NOMO-1 treated with dmso at 0.1 percent for 144 hours (cell line): ENCODE measurements around the gene ACTR3.
"Not testable (repeated sequence)": the region's sequence is repeated elsewhere in the genome, so short reads cannot be mapped to it uniquely, and the experiment has no call there.

ENCODE experiments used
- DNase-seq: peaks from one replicate; lab custom pipeline; 2025; ENCODE audit not compliant: unreplicated experiment; lab: John Stamatoyannopoulos, UW

The ACTR3 gene

DNA sequence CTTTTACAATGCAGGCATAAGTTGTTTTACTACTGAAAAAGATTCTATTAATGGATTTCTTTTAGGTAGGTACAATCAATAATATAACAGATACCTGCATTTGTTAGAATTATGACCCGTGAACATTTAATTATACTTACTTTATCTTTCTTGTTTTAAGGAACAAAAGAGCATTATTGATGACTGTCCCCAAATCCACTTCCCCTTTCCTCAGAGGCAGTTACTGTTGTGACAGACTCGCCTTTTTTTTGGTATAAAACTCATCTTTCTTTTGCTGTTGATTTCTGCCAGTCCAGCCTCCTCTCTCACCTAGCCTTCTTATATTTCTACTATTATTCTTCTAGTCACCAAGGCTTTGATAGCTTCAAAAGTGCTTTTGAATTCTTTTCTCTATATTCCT lies 12.1 kb downstream of the ACTR3 start:
- peak; percentile 86 for DNase-seq

DNA sequence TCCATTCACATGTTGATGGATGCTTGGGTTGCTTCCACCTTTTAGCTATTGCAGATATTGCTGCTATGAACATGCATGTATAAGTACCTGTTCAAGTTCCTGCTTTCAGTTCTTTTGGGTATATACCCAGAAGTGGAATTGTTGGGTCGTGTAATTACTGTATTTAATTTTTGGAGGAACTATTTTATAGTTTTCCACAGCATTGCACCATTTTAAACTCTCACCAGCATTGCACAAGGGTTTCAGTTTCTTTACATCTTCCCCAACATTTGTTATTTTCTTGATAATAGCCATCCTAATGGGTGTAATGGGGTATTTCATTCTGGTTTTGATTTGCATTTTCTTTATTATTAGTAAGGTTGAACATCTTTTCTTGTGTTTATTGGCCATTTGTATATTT lies 16.0 kb downstream of the ACTR3 start:
- no peak for DNase-seq

DNA sequence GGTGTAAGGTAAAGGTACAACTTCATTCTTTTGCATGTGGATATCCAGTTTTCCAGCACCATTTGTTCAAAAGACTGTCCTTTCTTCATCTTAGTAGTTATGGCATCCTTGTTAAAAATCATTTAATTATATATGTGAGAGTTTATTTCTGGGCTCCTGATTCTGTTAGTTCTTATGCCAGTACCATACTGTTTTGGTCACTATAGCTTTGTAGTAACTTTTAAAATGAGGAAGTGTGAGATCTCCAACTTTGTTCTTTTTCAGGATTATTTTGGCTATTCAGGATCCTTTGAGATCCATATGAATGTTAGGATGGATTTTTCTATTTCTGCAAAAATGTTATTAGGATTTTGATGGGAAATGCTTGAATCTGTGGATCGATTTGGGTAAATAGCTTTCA lies 16.8 kb downstream of the ACTR3 start:
- no peak for DNase-seq

DNA sequence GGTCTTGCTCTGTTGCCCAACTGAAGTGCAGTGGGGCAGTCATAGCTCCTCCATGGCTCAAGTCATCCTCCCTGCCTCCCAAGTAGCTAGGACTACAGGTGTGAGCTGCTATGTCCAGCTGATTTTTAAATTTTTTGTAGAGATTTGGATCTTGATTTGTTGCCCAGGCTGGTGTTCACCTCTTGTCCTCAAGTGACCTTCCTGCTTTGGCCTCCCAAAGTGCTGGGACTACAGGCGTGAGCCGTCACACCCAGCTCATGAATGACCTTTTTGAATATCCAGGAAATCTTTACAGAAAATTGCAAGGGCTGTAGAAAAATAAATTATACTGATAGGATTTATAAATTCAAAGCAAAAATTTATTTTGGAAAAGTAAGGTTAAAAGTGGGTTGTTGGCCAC lies 17.4 kb downstream of the ACTR3 start:
- no peak for DNase-seq

DNA sequence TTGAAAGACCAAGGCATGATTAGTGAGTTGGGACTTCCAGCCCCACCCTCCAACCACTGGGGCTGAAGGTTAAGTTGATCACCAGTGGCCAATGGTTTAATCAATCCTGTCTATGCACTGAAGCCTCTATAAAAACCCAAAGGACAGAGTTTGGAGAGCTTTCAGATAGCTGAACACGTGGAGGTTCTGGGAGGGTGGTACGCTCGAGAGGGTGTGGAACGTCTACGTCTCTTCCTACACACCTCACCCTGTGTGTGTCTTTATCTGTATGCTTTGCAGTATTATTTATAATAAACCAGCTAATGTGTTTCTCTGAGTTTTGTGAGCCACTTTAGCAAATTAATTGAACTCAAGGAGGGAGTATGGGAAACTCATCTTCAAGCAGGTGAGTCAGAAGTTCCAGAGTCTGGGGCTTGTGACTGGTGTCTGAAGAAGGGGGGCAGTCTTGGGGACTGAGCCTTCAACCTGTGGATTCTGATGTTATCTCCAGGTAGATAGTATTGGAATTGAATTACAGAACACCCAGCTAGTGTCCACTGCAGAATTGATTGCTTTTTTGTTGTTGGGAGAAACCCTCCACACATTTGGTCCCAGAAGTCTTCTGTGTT lies 20.3 kb downstream of the ACTR3 start:
- DNase-seq: no peak

DNA sequence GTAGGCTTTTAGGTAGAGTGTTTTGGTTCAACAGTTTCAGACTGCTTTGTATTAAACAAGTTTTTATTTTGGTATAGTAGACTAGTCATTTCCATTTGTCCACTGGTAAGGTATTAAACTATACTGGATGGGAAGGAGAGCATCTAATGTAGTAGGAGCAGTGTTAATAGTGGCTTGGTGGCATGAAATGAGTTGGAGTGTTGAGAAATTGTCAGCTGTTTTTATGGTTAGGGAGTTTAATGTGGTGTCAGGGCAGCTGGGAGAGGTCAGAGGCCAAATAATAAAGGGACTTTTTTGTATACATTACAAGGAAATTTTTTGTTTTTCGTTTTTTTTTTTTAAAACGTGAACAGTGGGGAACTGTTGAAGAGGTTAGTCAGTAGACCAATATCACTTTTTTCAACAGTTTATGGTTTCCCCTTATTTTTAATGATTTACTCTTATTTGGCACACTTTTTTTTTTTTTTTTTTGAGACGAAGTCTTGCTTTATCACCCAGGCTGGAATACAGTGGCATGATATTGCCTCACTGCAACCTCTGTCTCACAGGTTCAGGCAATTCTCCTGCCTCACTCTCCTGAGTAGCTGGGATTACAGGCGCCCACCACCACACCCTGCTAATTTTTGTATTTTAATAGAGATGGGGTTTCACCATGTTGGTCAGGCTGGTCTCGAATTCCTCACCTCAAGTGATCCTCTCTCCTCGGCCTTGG lies 21.2 kb downstream of the ACTR3 start:
- DNase-seq: no peak

DNA sequence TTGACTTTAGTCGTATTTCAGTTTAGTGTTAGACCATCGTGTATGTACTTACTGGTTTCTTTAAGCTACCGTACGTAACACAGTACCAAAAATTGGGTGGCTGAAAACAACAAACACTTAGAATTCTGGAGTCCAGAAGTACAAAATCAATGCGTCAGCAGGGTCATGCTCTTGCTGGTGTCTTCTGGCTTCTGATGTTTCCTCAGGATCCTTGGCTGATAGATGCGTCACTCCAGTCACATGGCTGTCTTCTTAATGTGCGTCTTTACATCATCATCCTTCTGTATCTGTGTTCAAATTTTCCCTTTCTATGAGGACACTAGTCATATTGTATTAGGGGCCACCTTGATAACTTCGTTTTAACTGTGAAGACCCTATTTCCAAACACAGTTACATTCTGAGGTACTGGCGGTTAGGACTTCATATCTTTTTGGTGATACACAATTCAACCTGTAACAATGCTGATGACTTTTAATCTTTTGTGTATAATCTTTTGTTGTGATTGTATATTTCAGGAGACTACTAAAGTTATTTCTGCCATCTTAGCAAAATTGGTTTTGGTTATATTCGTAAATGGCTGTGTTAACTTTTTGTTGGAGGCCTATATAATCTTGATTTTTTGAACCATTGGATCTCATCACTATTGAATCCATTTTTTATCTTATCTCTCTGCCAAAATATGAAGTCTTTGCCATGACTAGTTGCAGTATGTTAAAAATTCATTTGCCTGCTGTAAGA lies 25.4 kb downstream of the ACTR3 start:
- no peak for DNase-seq

DNA sequence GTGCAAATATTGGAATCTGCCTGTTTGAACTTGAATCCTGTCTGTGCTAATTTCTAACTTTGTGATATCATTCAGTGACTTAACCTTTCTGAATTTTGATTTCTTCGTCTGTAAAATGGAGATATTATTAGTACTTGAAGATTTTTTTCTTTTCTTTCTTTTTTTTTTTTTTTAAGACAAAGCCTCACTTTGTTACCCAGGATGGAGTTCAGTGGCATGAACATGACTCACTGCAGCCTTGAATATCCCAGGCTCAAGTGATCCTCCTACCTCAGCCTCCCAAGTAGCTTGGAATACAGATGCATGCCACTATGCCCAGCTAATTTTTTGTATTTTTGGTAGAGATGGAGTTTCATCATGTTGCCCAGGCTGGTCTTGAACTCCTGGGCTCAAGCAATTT lies 28.3 kb downstream of the ACTR3 start:
- no peak for DNase-seq

DNA sequence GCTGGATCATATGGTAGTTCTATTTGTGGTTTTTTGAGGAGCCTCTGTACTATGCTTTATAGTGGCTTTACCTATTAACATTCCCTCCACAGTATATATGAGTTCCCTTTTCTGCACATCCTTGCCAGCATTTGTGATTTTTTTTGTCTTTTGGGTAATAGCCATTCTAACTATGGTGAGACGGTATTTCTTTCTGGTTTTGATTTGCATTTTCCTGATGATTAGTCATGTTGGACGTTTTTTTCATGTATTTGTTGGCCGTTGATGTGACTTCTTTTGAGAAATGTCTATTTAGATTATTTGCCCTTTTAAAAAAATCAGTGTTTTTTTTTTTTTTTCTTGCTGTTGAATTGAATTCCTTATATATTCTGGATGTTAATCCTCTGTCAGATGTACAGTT lies 31.1 kb downstream of the ACTR3 start:
- DNase-seq: no peak

DNA sequence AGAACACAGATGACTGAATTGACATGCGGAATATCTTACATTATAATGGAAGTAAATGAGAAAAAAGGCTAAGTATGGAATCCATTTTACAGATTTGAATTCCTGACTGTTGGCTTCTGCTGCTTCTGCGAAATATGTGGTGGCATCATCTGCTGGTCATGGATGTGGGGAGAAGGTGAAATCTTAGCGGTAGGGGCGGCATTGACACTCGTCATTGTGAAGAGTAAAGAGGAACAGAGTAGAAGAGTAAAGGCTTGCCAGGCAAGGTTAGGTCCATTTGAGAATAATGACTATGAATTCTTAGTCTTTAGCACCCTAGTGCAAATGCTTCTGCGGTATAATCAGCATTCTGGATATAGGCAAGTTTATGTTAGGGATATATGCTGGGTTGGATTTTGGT lies 32.4 kb downstream of the ACTR3 start:
- no peak for DNase-seq

DNA sequence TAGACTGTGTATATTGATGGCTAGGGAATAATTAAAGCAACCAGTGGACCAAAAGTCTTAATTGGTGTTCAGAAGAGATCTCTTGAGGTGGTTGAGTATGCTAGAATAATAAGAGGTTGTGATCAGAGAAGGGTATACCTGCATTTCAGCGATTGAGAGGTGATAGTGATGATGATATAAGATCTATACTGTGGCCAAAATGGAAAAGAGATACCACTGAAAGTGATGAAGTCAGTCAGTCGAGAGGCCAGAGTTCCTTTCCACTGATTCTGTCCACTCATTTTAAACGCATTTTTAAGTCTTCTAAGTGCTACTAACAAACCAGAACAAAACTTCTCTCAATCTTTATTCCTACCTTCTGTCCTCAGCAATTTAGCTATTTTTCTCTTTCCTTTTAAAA lies 32.9 kb downstream of the ACTR3 start:
- no peak for DNase-seq

DNA sequence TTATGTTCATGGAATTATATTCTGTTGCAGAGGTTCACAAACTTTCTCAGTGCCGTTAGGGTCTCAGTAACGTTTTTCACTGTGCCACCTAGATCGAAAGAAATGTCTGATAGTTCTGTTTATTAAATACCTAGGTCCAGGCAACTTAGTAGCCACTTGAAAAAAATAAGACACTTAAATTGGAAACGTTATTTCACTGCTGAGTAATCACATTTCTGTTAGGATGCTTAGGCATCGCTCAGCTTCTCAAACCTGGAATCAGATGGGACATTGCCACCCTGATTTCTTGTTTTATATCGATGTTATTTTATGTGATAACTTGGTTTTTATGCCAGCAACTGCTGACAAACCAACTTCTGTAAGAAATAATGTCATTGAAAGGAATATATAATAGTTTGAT lies 36.0 kb downstream of the ACTR3 start:
- DNase-seq: no peak

DNA sequence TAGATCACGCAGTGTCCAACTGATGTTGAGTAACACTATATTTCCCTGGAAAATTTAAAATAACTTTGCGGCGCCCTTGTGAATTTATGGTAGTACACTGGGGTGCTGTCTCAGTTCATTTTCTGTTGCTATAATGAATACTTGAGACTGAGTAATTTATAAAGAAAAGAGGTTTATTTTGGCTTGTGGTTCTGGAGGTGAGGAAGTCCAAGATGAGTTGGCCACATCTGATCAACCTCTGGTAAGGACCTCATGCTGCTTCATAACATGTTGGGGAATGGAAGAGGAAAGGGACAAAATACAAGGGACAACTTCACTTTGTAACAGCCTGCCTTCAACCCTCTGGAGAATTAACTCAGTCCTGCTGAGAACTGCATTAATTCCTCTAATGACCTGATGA lies 36.4 kb downstream of the ACTR3 start:
- DNase-seq: no peak

DNA sequence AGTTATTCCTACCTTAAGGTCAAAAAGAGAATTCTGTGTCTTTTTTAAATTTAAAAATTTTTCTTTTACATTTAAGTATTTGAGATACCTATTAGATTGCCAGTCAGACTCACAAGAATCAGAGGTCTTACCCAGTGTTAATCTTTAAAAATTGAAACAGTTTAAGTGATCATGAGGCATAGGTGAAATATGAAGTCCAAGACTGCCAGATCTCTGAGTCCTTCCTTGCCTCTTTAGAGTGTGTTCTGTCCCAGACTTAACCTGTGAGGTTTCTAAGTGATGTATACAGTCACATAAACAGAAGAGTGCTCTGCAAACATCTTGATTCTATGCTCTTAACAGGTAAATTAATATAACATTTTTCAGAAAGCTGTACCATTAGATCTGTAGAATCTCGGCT lies 40.6 kb downstream of the ACTR3 start:
- DNase-seq: no peak

DNA sequence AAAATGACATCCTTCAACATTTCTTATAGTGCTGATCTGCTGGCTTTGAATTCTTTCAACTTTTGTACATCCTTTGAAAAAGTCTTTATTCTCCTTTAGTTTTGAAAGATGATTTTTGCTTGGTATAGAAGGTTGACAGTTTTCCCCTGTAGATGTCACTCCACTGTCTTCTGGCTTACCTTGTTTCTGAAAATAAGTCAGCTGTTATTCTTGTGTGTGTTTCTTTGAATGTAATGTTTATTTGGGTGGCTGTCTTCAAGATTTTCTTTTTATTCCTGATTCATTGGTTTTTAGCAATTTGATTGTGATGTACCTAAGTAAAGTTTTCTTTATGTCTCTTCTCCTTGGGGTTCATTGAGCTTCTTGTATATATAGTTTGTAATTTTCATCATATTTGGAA lies 47.6 kb downstream of the ACTR3 start:
- no peak for DNase-seq

DNA sequence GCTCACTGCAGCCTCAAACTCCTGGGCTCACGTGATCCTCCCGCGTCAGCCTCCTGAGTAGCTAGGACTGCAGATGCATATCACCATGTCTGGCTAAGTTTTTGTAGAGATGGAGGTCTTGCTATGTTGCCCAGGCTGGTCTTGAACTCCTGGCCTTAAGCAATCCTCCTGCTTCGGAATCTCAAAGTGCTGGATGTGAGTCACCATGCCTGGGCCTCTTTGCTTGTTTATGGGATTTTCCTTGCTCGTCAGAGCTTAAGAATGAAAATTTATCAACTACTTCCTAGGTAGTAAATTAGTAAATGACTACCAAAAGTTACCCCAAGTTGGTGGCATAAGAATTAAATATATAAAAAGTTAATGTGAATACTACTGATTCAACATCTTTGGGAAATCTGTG lies 51.0 kb downstream of the ACTR3 start:
- DNase-seq: no peak

DNA sequence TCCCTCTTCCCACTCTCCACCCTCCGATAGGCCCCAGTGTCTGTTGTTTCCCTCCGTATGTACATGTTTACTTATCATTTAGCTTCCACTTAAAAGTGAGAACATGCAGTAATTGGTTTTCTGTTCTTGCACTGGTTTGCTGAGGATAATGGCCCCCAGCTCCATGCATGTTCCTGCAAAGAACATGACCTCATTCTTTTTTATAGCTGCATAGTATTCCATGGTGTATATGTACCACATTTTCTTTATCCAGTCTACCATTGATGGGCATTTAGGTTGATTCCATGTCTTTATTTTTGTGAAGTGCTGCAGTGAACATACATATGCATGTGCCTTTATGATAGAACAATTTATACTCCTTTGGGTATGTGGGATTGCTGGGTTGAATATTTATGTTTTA lies 55.9 kb downstream of the ACTR3 start:
- not testable (repeated sequence) for DNase-seq

DNA sequence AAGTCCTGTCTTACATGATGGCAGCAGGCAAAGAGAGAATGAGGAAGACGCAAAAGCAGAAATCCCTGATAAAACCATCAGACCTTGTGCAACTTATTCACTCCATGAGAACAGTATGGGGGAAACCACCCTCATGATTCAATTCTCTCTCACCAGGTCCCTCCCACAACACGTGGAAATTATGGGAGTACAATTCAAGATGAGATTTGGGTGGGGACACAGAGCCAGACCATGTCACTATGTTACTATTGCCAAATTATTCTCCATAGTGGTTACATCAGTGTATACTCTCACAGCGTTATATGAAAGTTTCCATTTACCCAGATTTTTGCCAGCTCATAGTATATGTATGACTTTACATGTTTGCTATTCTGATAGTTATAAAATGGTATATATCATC lies 61.0 kb downstream of the ACTR3 start:
- not testable (repeated sequence) for DNase-seq

DNA sequence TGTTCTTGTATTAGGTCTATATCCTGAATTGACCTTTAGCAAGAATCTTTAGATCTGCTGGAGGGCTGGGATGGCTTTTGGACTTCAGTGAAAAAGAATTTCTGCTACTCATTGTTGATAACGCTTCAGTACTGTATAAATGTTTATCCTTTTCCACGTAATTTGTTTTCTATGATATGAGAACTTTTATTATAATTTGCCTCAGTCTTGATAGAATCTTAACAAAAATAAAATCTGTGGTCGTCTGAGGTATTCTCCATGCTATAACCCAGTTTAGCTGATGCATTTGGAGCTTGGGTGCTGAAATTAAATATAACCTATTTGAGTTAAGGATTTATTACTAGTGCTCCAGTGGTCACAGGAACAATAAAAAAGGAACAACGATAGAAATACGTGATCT lies 71.1 kb downstream of the ACTR3 start:
- DNase-seq: no peak

DNA sequence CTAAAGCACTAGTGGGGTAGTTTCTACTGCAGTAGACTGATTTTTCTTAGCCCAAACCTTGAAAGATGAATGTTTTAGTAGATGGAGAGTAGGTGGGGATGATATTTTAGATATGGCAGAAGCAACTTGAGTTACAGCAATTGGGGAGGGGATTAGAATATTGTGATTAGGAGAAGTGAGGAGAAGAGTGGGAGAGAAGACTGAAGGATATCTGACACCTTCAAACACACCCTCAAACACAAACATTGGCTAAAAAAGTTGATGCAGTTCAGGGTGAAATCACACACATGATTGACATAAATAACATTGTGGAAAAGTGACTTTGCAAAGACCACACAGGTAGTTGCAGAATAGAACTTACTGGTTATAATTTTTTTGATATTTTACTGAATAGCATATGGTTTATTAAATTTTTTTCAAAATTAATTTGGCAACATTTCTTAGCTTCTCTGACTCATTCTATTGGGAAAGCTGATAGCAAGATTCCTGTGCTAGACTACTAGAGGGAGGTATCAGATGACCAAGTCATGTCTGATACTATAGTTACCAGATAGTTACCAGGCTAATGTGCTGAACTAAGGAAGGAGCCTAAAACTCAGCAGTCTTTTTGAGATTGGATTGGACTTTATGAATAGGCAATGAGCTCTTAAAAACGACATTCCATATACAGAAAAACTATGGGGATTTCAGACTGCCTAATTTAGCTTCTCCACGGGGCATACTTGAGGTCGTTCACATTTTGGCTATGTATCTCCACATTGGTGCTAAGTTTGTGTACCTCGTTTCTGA lies 73.0 kb downstream of the ACTR3 start:
- DNase-seq: no peak

DNA sequence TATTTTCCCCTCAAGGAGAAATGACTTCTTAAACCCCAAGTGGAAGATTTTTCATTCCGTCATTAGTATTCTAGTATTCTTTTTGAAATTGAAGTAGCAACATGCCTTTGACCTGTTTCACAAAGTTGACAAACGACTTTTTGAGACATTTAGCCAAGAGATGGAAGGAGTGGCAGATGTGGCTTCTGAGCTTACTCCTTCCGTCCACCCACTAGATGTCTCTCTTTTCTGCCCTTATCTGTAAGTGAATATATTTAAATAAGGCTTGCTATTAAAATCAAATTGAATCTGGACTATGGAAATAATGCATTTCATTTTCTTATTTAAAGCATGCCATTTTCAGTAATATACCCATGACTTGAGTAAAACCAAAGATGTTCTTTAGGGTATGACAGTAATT lies 74.1 kb downstream of the ACTR3 start:
- DNase-seq: no peak

DNA sequence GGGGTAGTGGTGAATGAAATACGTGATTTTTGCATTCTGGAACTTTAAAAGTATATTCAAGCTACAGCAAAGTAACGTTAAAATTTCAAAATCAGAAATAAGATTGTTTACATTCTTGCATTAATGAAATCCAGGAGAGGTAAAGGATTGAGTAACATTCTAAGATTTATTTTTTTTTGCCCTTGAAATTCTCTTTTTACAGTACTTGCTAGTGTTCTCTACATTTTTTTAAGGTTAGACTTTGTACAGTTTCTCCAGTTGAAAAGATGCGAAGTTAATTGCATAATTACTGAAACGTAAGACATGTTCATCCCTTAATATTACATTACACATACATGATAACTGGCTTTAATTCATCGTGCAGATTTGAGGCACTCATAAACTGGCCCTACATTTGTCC lies 74.5 kb downstream of the ACTR3 start:
- DNase-seq: no peak
